IMR-90 (cell line): ENCODE measurements around the gene UBE2O. TPM values are rescaled to one million over a fixed set of nuclear protein-coding genes. Genes with fewer than 3 reads are reported as not detected.
A peak's percentile ranks its signal among the peaks of the same experiment; 100 is the strongest.

Experiments
- ATAC-seq: fragments of 200-7000 bp; cut with Tn5 transposase; 2 replicates; pipeline ENCODE4 v1.9.1; 2020; ENCODE audit warnings: low read depth, mild to moderate bottlenecking, moderate library complexity
- BruUV-seq: library from RNA; stranded (reverse); fragments of 400-500 nt; replicated peaks from 2 replicates; lab custom pipeline; 2021; lab: Mats Ljungman, UMichigan
- CTCF ChIA-PET: fragments of 300-600 bp; formaldehyde crosslinking; extraction: SDS; loops from one replicate; lab custom pipeline; 2021; ENCODE audit warnings: antibody characterized with exemption; lab: Yijun Ruan, JAX
- POLR2A ChIA-PET: fragments of 300-600 bp; sonication (Branson Sonifier 250); formaldehyde crosslinking; loops from one replicate; lab custom pipeline; 2022; ENCODE audit warnings: antibody characterized with exemption; ENCODE audit not compliant: unreplicated experiment; lab: Charles Lee
- DNase-seq: peaks from one replicate; pipeline ENCODE4 v3.0.0; 2013
- H2AFZ ChIP-seq: replicated peaks from 2 replicates; pipeline ENCODE3; 2013; ENCODE audit warnings: low read length, mild to moderate bottlenecking; ENCODE audit not compliant: poor library complexity
- H2AK5ac ChIP-seq: 2 replicates; pipeline ENCODE4 v1.6.1; 2013; ENCODE audit warnings: low read depth, low read length, inconsistent platforms
- H2AK9ac ChIP-seq: replicated peaks from 2 replicates; pipeline ENCODE3; 2013; ENCODE audit warnings: mild to moderate bottlenecking, low read depth, low read length, moderate library complexity; ENCODE audit not compliant: poor library complexity
- H2BK120ac ChIP-seq: 2 replicates; pipeline ENCODE4 v1.6.1; 2013; ENCODE audit warnings: low read depth, low read length, inconsistent platforms
- H2BK15ac ChIP-seq: 3 replicates; pipeline ENCODE4 v1.6.1; 2013; ENCODE audit warnings: low read depth, low read length, inconsistent platforms
- H2BK20ac ChIP-seq: 2 replicates; pipeline ENCODE4 v1.6.1; 2013; ENCODE audit warnings: low read depth, mild to moderate bottlenecking, inconsistent platforms, low read length, moderate library complexity
- H2BK5ac ChIP-seq: 2 replicates; pipeline ENCODE4 v1.6.1; 2013; ENCODE audit warnings: mild to moderate bottlenecking, low read depth, low read length, inconsistent platforms; ENCODE audit not compliant: poor library complexity, severe bottlenecking
- H3K14ac ChIP-seq: replicated peaks from 2 replicates; pipeline ENCODE4 v1.6.1; 2013; ENCODE audit warnings: low read depth, low read length, inconsistent platforms
- H3K18ac ChIP-seq: 2 replicates; pipeline ENCODE4 v1.6.1; 2013; ENCODE audit warnings: low read depth, low read length, control low read depth
- H3K23ac ChIP-seq: 2 replicates; pipeline ENCODE4 v1.6.1; 2013; ENCODE audit warnings: low read depth, low read length, inconsistent platforms
- H3K27ac ChIP-seq: 2 replicates; pipeline ENCODE4 v1.5.1; 2013; ENCODE audit warnings: mild to moderate bottlenecking, control low read depth, low read length; ENCODE audit not compliant: insufficient read depth
- H3K27me3 ChIP-seq: 2 replicates; pipeline ENCODE4 v1.6.1; 2013; ENCODE audit warnings: low read length; ENCODE audit not compliant: control insufficient read depth, insufficient read depth
- H3K36me3 ChIP-seq: 2 replicates; pipeline ENCODE4 v1.6.1; 2013; ENCODE audit warnings: low read length, mixed read lengths; ENCODE audit not compliant: control insufficient read depth, insufficient read depth
- H3K4ac ChIP-seq: 2 replicates; pipeline ENCODE4 v1.6.1; 2013; ENCODE audit warnings: low read depth, low read length, inconsistent platforms
- H3K4me1 ChIP-seq: 2 replicates; pipeline ENCODE4 v1.6.1; 2013; ENCODE audit warnings: low read length, mixed read lengths; ENCODE audit not compliant: control insufficient read depth, insufficient read depth
- H3K4me2 ChIP-seq: 2 replicates; pipeline ENCODE4 v1.6.1; 2013; ENCODE audit warnings: low read depth, mild to moderate bottlenecking, control low read depth, low read length, moderate library complexity
- H3K4me3 ChIP-seq: 2 replicates; pipeline ENCODE4 v1.5.1; 2013; ENCODE audit warnings: low read depth, mild to moderate bottlenecking, control low read depth, low read length, moderate library complexity; ENCODE audit not compliant: insufficient read depth
- H3K56ac ChIP-seq: 2 replicates; pipeline ENCODE4 v1.6.1; 2013; ENCODE audit warnings: low read length, inconsistent platforms; ENCODE audit not compliant: insufficient read depth; ENCODE audit errors: extremely low read depth
- H3K79me1 ChIP-seq, 2 experiments: 2 replicates each; pipeline ENCODE4 v1.6.1; 2013; ENCODE audit warnings: low read length in 2 of 2, inconsistent platforms in 1 of 2, low read depth in 1 of 2
- H3K9ac ChIP-seq: 2 replicates; pipeline ENCODE4 v1.6.1; 2013; ENCODE audit warnings: low read depth, low read length, control low read depth
- H3K9me1 ChIP-seq: 2 replicates; pipeline ENCODE4 v1.6.1; 2013; ENCODE audit warnings: low read length, inconsistent platforms; ENCODE audit not compliant: insufficient read depth
- H3K9me3 ChIP-seq: 2 replicates; pipeline ENCODE4 v1.6.1; 2013; ENCODE audit warnings: low read length; ENCODE audit not compliant: control insufficient read depth, insufficient read depth
- H4K20me1 ChIP-seq: 2 replicates; pipeline ENCODE4 v1.6.1; 2013; ENCODE audit warnings: low read length, inconsistent platforms; ENCODE audit not compliant: insufficient read depth
- H4K5ac ChIP-seq: 2 replicates; pipeline ENCODE4 v1.6.1; 2013; ENCODE audit warnings: mild to moderate bottlenecking, low read depth, low read length, control low read depth
- H4K8ac ChIP-seq, 2 experiments: 2 replicates each; pipeline ENCODE4 v1.6.1; 2013; ENCODE audit warnings: low read depth in 2 of 2, low read length in 2 of 2, control low read depth in 1 of 2, inconsistent platforms in 1 of 2
- H4K91ac ChIP-seq: 2 replicates; pipeline ENCODE4 v1.6.1; 2013; ENCODE audit warnings: low read depth, low read length, inconsistent platforms; ENCODE audit not compliant: insufficient read depth
- CEBPB ChIP-seq: IDR thresholded peaks from 2 replicates; pipeline ENCODE4 v1.6.1; 2012; ENCODE audit warnings: low read depth, low read length, improper control_type of control experiment
- POLR2A ChIP-seq: IDR thresholded peaks from 2 replicates; pipeline ENCODE4 v1.6.1; 2012; ENCODE audit warnings: mild to moderate bottlenecking, low read depth, low read length
- WGBS, 2 experiments: methylation state at CpG; one replicate each; pipeline versions ENCODE4 v1.1.5 to v1.1.7; 2013; ENCODE audit warnings: missing lambda C conversion rate in 2 of 2; ENCODE audit not compliant: insufficient read length in 1 of 2; ENCODE audit errors: extremely low coverage in 2 of 2; 5-methylcytosine and 5-hydroxymethylcytosine counted together
- dilution Hi-C: fragments of 300-500 bp; cut with HindIII; formaldehyde crosslinking; loops from one replicate; pipeline ENCODE4 v1.14.3; 2018; ENCODE audit warnings: low sequenced_read_pairs; ENCODE audit not compliant: unreplicated experiment
- in situ Hi-C: fragments of 300-500 bp; cut with MboI; formaldehyde crosslinking; loops from 3 replicates; pipeline ENCODE4 v1.14.3; 2019; ENCODE audit warnings: low sequenced_read_pairs, inconsistent platforms, mixed read lengths
- intact Hi-C: fragments of 100-400 bp; cut with micrococcal nuclease; formaldehyde crosslinking; loops from 2 replicates; pipeline ENCODE4 v1.10.0; 2022
- polyA plus RNA-seq, 3 experiments: library from polyadenylated mRNA; depleted of rRNA; stranded (reverse); fragments of >200 nt; gene quantifications; 2 replicates each; pipeline ENCODE4 v1.2.3, GENCODE V29; 2012; ENCODE audit warnings: low replicate concordance in 1 of 3
- total RNA-seq: library from RNA; depleted of rRNA; stranded (reverse); fragments of >200 nt; gene quantifications from 2 replicates; pipeline ENCODE4 v1.2.3, GENCODE V29; 2012
- TF ChIP-seq, protein P1 (sequence below): conservative IDR thresholded peaks from 2 replicates; pipeline ENCODE4 v1.5.1; 2012; ENCODE audit warnings: mild to moderate bottlenecking, low read depth, low read length, improper control_type of control experiment

The UBE2O gene
- total and polyA plus RNA-seq, 2 of the 4 experiments (the other 2 are of a cell fraction), result 17.6 TPM

DNA sequence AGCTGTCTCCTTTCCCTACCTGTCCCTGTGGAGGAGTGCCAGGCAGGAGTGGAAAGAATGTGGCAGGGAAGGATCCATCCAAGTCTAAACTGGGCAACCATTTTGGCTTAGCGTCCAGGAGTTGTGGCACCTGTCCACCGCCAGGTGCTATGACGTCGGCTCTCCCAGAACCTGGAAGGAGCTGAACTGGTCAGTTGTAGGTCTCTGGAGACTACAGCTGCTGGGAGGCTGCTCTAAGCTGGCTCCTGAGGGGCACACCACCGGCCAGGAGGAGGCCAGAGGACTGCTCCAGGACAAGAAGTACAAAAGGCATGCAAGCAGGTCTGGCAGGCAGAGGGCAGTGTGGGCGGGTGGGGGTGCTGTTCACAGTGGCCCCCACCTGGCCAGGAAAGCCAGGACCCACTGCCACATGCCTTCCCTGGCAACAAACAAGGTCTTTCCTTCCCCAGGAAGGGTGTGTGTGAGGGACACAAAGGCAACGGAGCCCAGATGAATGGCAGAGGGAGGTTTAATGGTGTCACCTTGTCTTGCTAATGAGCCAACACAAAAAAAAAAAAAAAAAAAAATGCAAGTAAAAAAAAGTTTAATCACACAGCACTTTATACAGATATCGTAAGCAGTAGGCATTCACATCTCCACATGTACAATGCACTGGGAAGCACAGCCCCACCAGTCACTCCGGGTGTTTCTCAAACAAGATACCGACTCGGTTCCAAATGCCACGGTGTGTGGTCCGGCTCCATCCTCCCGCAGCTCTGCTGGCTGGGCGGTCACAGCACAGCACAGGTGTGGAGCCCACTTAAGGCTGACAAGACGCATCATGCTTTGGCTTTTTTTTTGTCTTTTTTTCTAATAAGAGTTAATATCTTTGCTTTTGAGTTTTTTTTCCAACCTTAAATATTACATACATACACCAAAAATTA lies 63.7 kb downstream of the UBE2O start:
- Histone ChIP-seq H3K36me3 (peaks cover 34% of the 10 kb centered on the region), H3K4me3 (no peak overlapping the region), H3K79me1 (peaks cover 6 to 42% of the 10 kb centered on the region in 2 experiments; a peak in 3 of 4 replicates), H4K91ac (no peak overlapping the region), H4K8ac (no peak overlapping the region), H3K14ac (no peak overlapping the region), H3K4me1 (peaks cover 6% of the 10 kb centered on the region), H2BK120ac (no peak overlapping the region), H2BK15ac (no peak overlapping the region), H3K23ac (no peak overlapping the region), H3K18ac (no peak overlapping the region), H4K5ac (no peak overlapping the region), H2AFZ (no peak overlapping the region), H2BK20ac (no peak overlapping the region), H2AK5ac (no peak overlapping the region), H3K27ac (no peak overlapping the region), H3K27me3 (no peaks in the 10 kb centered on the region), H2AK9ac (peak overlapping the region; percentile 40), H3K9me3 (no peaks in the 10 kb centered on the region), H3K9me1 (0 out of 2 replicates have a peak, but pooled peaks cover 4% of the 10 kb centered on the region), H3K9ac (no peak overlapping the region), H3K56ac (no peak overlapping the region), H4K20me1 (peaks cover 38% of the 10 kb centered on the region), H2BK5ac (no peak overlapping the region), H3K4me2 (no peak overlapping the region), H3K4ac (no peak overlapping the region)
- POLR2A ChIA-PET, result no interaction called here
- dilution Hi-C loops, result no loop called here
- in situ Hi-C loops, result no loop called here
- WGBS, 2 experiments, result 85% methylated on average over 11 of the region's 16 CpGs; no CpG with 5 or more reads in 1 of the 2 experiments
- DNase-seq (no peak), ATAC-seq (no peak)
- intact Hi-C loops, result no loop called here
- TF ChIP-seq POLR2A (peak; percentile 64), CEBPB (no peak)
- TF ChIP-seq, protein P1, sequence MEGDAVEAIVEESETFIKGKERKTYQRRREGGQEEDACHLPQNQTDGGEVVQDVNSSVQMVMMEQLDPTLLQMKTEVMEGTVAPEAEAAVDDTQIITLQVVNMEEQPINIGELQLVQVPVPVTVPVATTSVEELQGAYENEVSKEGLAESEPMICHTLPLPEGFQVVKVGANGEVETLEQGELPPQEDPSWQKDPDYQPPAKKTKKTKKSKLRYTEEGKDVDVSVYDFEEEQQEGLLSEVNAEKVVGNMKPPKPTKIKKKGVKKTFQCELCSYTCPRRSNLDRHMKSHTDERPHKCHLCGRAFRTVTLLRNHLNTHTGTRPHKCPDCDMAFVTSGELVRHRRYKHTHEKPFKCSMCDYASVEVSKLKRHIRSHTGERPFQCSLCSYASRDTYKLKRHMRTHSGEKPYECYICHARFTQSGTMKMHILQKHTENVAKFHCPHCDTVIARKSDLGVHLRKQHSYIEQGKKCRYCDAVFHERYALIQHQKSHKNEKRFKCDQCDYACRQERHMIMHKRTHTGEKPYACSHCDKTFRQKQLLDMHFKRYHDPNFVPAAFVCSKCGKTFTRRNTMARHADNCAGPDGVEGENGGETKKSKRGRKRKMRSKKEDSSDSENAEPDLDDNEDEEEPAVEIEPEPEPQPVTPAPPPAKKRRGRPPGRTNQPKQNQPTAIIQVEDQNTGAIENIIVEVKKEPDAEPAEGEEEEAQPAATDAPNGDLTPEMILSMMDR, result 0 out of 2 replicates have a peak, but pooled peaks have one; percentile 14
- CTCF ChIA-PET, result no interaction called here
- TSS peak; percentile 54 for BruUV-seq
